CD1c-positive myeloid dendritic cell (primary cell): ENCODE results near the gene FHIT.
A peak's percentile ranks its signal among the peaks of the same experiment; 100 is the strongest.
"Not testable (repeated sequence)": the region's sequence is repeated elsewhere in the genome, so short reads cannot be mapped to it uniquely, and the experiment has no call there.

Experiments used
- DNase-seq: peaks from one replicate; pipeline ENCODE4 v3.0.0-alpha.2; 2016; ENCODE audit errors: extremely low spot score

The FHIT gene

GRCh38 chr3:60989626-60990441, 261.4 kb downstream of the FHIT start:
- no peak for DNase-seq

GRCh38 chr3:60987191-60987590, 264.1 kb downstream of the FHIT start:
- not testable (repeated sequence) for DNase-seq

- DNase-seq = no peak
Measured at GRCh38 chr3:60986552-60986951, 264.7 kb downstream of the FHIT start.

- DNase-seq = no peak
Measured at GRCh38 chr3:60983906-60984305, 267.3 kb downstream of the FHIT start.

GRCh38 chr3:60980342-60980692, 270.9 kb downstream of the FHIT start:
- DNase-seq = no peak

- no peak for DNase-seq
Measured at GRCh38 chr3:60979461-60980341, 271.6 kb downstream of the FHIT start.

- DNase-seq = no peak
Measured at GRCh38 chr3:60973321-60973720, 277.9 kb downstream of the FHIT start.

- DNase-seq = no peak
Measured at GRCh38 chr3:60972599-60972998, 278.7 kb downstream of the FHIT start.

GRCh38 chr3:60970850-60971249, 280.4 kb downstream of the FHIT start:
- DNase-seq = no peak

GRCh38 chr3:60967141-60967540, 284.1 kb downstream of the FHIT start:
- DNase-seq = no peak

- no peak for DNase-seq
Measured at GRCh38 chr3:60957541-60957940, 293.7 kb downstream of the FHIT start.

- DNase-seq = no peak
Measured at GRCh38 chr3:60956729-60957128, 294.5 kb downstream of the FHIT start.

- no peak for DNase-seq
Measured at GRCh38 chr3:60955034-60955433, 296.2 kb downstream of the FHIT start.

GRCh38 chr3:60954048-60954447, 297.2 kb downstream of the FHIT start:
- no peak for DNase-seq

- DNase-seq = no peak
Measured at GRCh38 chr3:60953351-60953750, 297.9 kb downstream of the FHIT start.

GRCh38 chr3:60952055-60952454, 299.2 kb downstream of the FHIT start:
- DNase-seq = no peak

- no peak for DNase-seq
Measured at GRCh38 chr3:60949146-60949545, 302.1 kb downstream of the FHIT start.

- DNase-seq = no peak
Measured at GRCh38 chr3:60948488-60948887, 302.8 kb downstream of the FHIT start.

GRCh38 chr3:60935709-60936108, 315.5 kb downstream of the FHIT start:
- DNase-seq = peak; percentile 3

- DNase-seq = no peak
Measured at GRCh38 chr3:60933824-60934223, 317.4 kb downstream of the FHIT start.

- DNase-seq = peak; percentile 37
Measured at GRCh38 chr3:60932643-60933042, 318.6 kb downstream of the FHIT start.

- DNase-seq = no peak
Measured at GRCh38 chr3:60932170-60932569, 319.1 kb downstream of the FHIT start.

- no peak for DNase-seq
Measured at GRCh38 chr3:60931452-60931851, 319.8 kb downstream of the FHIT start.
